B cell (primary cell): Measurements from ENCODE around the gene MSH6. TPM values are rescaled to one million over a fixed set of nuclear protein-coding genes. Genes with fewer than 3 reads are reported as not detected.

ENCODE experiments used
- ATAC-seq: fragments of 200-7000 bp; cut with Tn5 transposase; one replicate; pipeline ENCODE4 v1.10.0; 2021; ENCODE audit warnings: low read depth, mild to moderate bottlenecking, moderate number of reproducible peaks, moderate library complexity
- CTCF ChIA-PET: fragments of 350-600 bp; sonication (Branson Sonifier 250); formaldehyde crosslinking; loops from one replicate; lab custom pipeline; 2021; ENCODE audit warnings: antibody characterized with exemption, inconsistent platforms; lab: Charles Lee
- POLR2A ChIA-PET: fragments of 350-600 bp; sonication (Branson Sonifier 250); formaldehyde crosslinking; loops from one replicate; lab custom pipeline; 2021; ENCODE audit warnings: antibody characterized with exemption; lab: Charles Lee
- DNase-seq: peaks from one replicate; pipeline ENCODE4 v3.0.0; 2013
- H2AFZ ChIP-seq: 2 replicates; pipeline ENCODE4 v1.6.1; 2012; ENCODE audit warnings: mild to moderate bottlenecking, low read depth, low read length; ENCODE audit not compliant: insufficient read depth, poor library complexity, severe bottlenecking
- H3K27ac ChIP-seq, 2 donors: 1 replicate in 1 of 2; 2 replicates in 1 of 2; pipeline ENCODE4 v1.5.1; 2012 to 2013; ENCODE audit warnings: low read length in 2 of 2, mild to moderate bottlenecking in 2 of 2, moderate library complexity in 1 of 2
- H3K27me3 ChIP-seq, 4 experiments: fragments of 200-600 bp in 1 of 4; sonication (generic) in 1 of 4; replicated peaks in 1 of 4; 1 replicate in 2 of 4; 2 replicates in 2 of 4; pipeline versions ENCODE4 v1.6.1 to v1.7.0; 2013 to 2016; ENCODE audit warnings: low read length in 3 of 4, mild to moderate bottlenecking in 2 of 4, mixed read lengths in 1 of 4, moderate library complexity in 1 of 4; ENCODE audit not compliant: insufficient read depth in 4 of 4, control insufficient read depth in 3 of 4; ENCODE audit errors: control extremely low read depth in 1 of 4
- H3K36me3 ChIP-seq, 2 experiments: replicated peaks in 1 of 2; 1 replicate in 1 of 2; 2 replicates in 1 of 2; pipeline versions ENCODE4 v1.6.1 to v1.7.1; 2013; ENCODE audit warnings: low read length in 1 of 2; ENCODE audit not compliant: insufficient read depth in 2 of 2, control insufficient read depth in 1 of 2; ENCODE audit errors: control extremely low read depth in 1 of 2, extremely low read depth in 1 of 2
- H3K4me1 ChIP-seq, 2 donors: fragments of 200-600 bp in 1 of 2; sonication (generic) in 1 of 2; 1 replicate in 1 of 2; 2 replicates in 1 of 2; pipeline versions ENCODE4 v1.5.1 to v1.6.1; 2013 to 2017; ENCODE audit warnings: low read length in 2 of 2; ENCODE audit not compliant: control insufficient read depth in 2 of 2, insufficient read depth in 2 of 2
- H3K4me2 ChIP-seq: replicated peaks from 2 replicates; pipeline ENCODE3; 2012; ENCODE audit warnings: mild to moderate bottlenecking, low read depth, low read length; ENCODE audit not compliant: poor library complexity, severe bottlenecking
- H3K4me3 ChIP-seq, 5 experiments: fragments of 200-600 bp in 1 of 5; sonication (generic) in 1 of 5; 1 replicate in 3 of 5; 2 replicates in 2 of 5; pipeline versions ENCODE4 v1.5.1 to v1.7.0; 2011 to 2016; ENCODE audit warnings: low read length in 4 of 5, mild to moderate bottlenecking in 4 of 5, low read depth in 2 of 5, control low read depth in 1 of 5, moderate library complexity in 1 of 5; ENCODE audit not compliant: insufficient read depth in 1 of 5; ENCODE audit errors: control extremely low read depth in 1 of 5, extremely low read depth in 1 of 5
- H3K79me2 ChIP-seq: fragments of 200-600 bp; sonication (generic); one replicate; pipeline ENCODE4 v1.6.0; 2016; ENCODE audit warnings: low read length; ENCODE audit not compliant: control insufficient read depth, insufficient read depth
- H3K9ac ChIP-seq: fragments of 200-600 bp; sonication (generic); 2 replicates; pipeline ENCODE4 v1.6.1; 2017; ENCODE audit warnings: mild to moderate bottlenecking, low read length, moderate library complexity
- H3K9me3 ChIP-seq, 3 donors: one replicate each; pipeline versions ENCODE4 v1.6.1 to v1.7.1; 2013; ENCODE audit warnings: low read length in 2 of 3; ENCODE audit not compliant: control insufficient read depth in 2 of 3, insufficient read depth in 1 of 3; ENCODE audit errors: control extremely low read depth in 1 of 3
- H4K20me1 ChIP-seq: 2 replicates; pipeline ENCODE4 v1.6.0; 2012; ENCODE audit warnings: mild to moderate bottlenecking, low read length; ENCODE audit not compliant: insufficient read depth, control insufficient read depth, poor library complexity, severe bottlenecking
- H3K27ac Mint-ChIP-seq: one replicate; pipeline ENCODE4 v1.8.0; 2021; ENCODE audit warnings: mixed read lengths
- H3K27me3 Mint-ChIP-seq: one replicate; pipeline ENCODE4 v1.8.0; 2021; ENCODE audit warnings: mixed read lengths
- H3K4me1 Mint-ChIP-seq: one replicate; pipeline ENCODE4 v1.8.0; 2021; ENCODE audit warnings: mixed read lengths
- H3K4me3 Mint-ChIP-seq: one replicate; pipeline ENCODE4 v1.8.0; 2021; ENCODE audit warnings: mixed read lengths
- H3K9me3 Mint-ChIP-seq: one replicate; pipeline ENCODE4 v1.8.0; 2022; ENCODE audit warnings: mixed read lengths; ENCODE audit not compliant: insufficient read depth
- CTCF ChIP-seq: fragments of 200-600 bp; IDR thresholded peaks from one replicate; pipeline ENCODE4 v1.8.0; 2022; ENCODE audit warnings: antibody characterized with exemption, mild to moderate bottlenecking
- EZH2 ChIP-seq: IDR thresholded peaks from 2 replicates; pipeline ENCODE4 v1.6.1; 2012; ENCODE audit warnings: borderline replicate concordance, low read depth, mild to moderate bottlenecking, moderate library complexity, low read length; ENCODE audit not compliant: insufficient read depth, poor library complexity, severe bottlenecking
- WGBS: methylation state at CpG from one replicate; pipeline ENCODE4 v1.1.5; 2013; ENCODE audit warnings: missing lambda C conversion rate; ENCODE audit not compliant: insufficient coverage; 5-methylcytosine and 5-hydroxymethylcytosine counted together
- intact Hi-C: fragments of 100-400 bp; cut with micrococcal nuclease; formaldehyde crosslinking; loops from one replicate; pipeline ENCODE4 v1.10.0; 2022
- polyA minus RNA-seq: library from RNA; depleted of rRNA, polyadenylated mRNA; stranded (reverse); fragments of >200 nt; gene quantifications from 2 replicates; pipeline ENCODE4 v1.2.3, GENCODE V29; 2012
- polyA plus RNA-seq: library from polyadenylated mRNA; depleted of rRNA; stranded (reverse); fragments of >200 nt; gene quantifications from 2 replicates; pipeline ENCODE4 v1.2.3, GENCODE V29; 2012
- total RNA-seq, 2 donors: library from RNA; stranded (reverse); fragments of 120-200 nt in 1 of 2; gene quantifications; 1 replicate in 1 of 2; 2 replicates in 1 of 2; pipeline versions ENCODE4 v1.2.3 to v1.2.4, GENCODE V29; 2013 to 2022

Gene MSH6
- total RNA-seq, result 43.9 and 46.9 TPM in 2 replicates
- total RNA-seq (2013), result 32.5 TPM
- 6.8 and 12.3 TPM in 2 replicates for polyA plus RNA-seq
- polyA minus RNA-seq, result 13.8 and 14.3 TPM in 2 replicates

GRCh38 chr2:47782671-47783485 is at the start of gene MSH6:
TSS of gene MSH6 (plus strand) at chr2:47783145. CDS start at chr2:47783234, 89 bp downstream.
- DNase-seq (peak; percentile 95), ATAC-seq (peak; percentile 87)
- peaks cover 39% of the 10 kb centered on the region for H3K79me2 ChIP-seq
- H3K9ac ChIP-seq, result peak within 1 kb of the TSS; percentile 97
- WGBS, result under 1% methylated on average over 98 of the region's 98 CpGs
- peak within 1 kb of the TSS; percentile 97 for H2AFZ ChIP-seq
- no peaks in the 10 kb centered on the region for H3K27me3 ChIP-seq
- H3K27ac ChIP-seq, result peak within 1 kb of the TSS; percentile 74 to 85
- Mint-ChIP-seq H3K27ac (peak within 1 kb of the TSS; percentile 94), H3K4me3 (peak within 1 kb of the TSS; percentile 95), H3K4me1 (peaks cover 18% of the 10 kb centered on the region), H3K9me3 (no peaks in the 10 kb centered on the region), H3K27me3 (no peaks in the 10 kb centered on the region)
- peaks cover 14 to 26% of the 10 kb centered on the region in 2 donors for H3K4me1 ChIP-seq
- TF ChIP-seq CTCF (no peak), EZH2 (no peak)
- peaks cover 34% of the 10 kb centered on the region for H4K20me1 ChIP-seq
- H3K9me3 ChIP-seq, result peaks cover 0 to 11% (median 0%) of the 10 kb centered on the region in 3 donors
- CTCF ChIA-PET, result interaction anchor here (0.7 to 5.0 kb wide), 5 partner anchors 15 to 346 kb away, joined by 3 to 25 read pairs (median 3); no protein-coding TSS in a partner anchor
- H3K4me3 ChIP-seq, result peak within 1 kb of the TSS; percentile 80 to 98 (median 94)
- H3K4me2 ChIP-seq, result peak within 1 kb of the TSS; percentile 97
- POLR2A ChIA-PET, result interaction anchor here (0.5 to 1.1 kb wide), 8 partner anchors 9 to 1318 kb away, joined by 3 to 12 read pairs (median 4); no protein-coding TSS in a partner anchor
- H3K36me3 ChIP-seq, result no peaks in the 10 kb centered on the region
- intact Hi-C loops, result loop anchor here (1.0 to 10.0 kb wide), 5 partner anchors 59 to 868 kb away; partner anchors contain the start of genes FBXO11, MCFD2 and MSH2
